Activated CD4-positive, alpha-beta T cell treated with anti-CD3 and anti-CD28 coated beads, Interleukin-2, amount 10 ng/mL, durations not matched to agents 7 days and 5 days (primary cell): ENCODE results near the gene MSX2. TPM values are rescaled to one million over a fixed set of nuclear protein-coding genes. Genes with fewer than 3 reads are reported as not detected.

Source experiments
- CTCF ChIA-PET: fragments of 350-600 bp; sonication (Branson Sonifier 250); formaldehyde crosslinking; loops from one replicate; lab custom pipeline; 2021; ENCODE audit warnings: antibody characterized with exemption; lab: Charles Lee
- POLR2A ChIA-PET: fragments of 350-600 bp; sonication (Branson Sonifier 250); formaldehyde crosslinking; loops from one replicate; lab custom pipeline; 2021; ENCODE audit warnings: antibody characterized with exemption; lab: Charles Lee
- DNase-seq: peaks from one replicate; pipeline ENCODE4 v3.0.0-alpha.2; 2020
- H3K27ac Mint-ChIP-seq: one replicate; pipeline ENCODE4 v1.8.0; 2021; ENCODE audit warnings: mild to moderate bottlenecking, moderate library complexity, mixed read lengths
- H3K27me3 Mint-ChIP-seq: one replicate; pipeline ENCODE4 v1.8.0; 2021; ENCODE audit warnings: mixed read lengths
- H3K36me3 Mint-ChIP-seq: one replicate; pipeline ENCODE4 v1.8.0; 2021; ENCODE audit warnings: low read depth, mixed read lengths
- H3K4me1 Mint-ChIP-seq: one replicate; pipeline ENCODE4 v1.8.0; 2021; ENCODE audit warnings: mixed read lengths
- H3K4me3 Mint-ChIP-seq: one replicate; pipeline ENCODE4 v1.8.0; 2021; ENCODE audit warnings: mild to moderate bottlenecking, moderate library complexity, mixed read lengths
- H3K9me3 Mint-ChIP-seq: one replicate; pipeline ENCODE4 v1.8.0; 2021; ENCODE audit warnings: mixed read lengths
- total RNA-seq, 2 experiments: library from RNA; stranded (reverse); gene quantifications; one replicate each; pipeline ENCODE4 v1.2.3, GENCODE V29; 2021

Gene MSX2
- under 1 TPM in 1 of 2 experiments, not detected in 1; 0.17 TPM for total RNA-seq

DNA sequence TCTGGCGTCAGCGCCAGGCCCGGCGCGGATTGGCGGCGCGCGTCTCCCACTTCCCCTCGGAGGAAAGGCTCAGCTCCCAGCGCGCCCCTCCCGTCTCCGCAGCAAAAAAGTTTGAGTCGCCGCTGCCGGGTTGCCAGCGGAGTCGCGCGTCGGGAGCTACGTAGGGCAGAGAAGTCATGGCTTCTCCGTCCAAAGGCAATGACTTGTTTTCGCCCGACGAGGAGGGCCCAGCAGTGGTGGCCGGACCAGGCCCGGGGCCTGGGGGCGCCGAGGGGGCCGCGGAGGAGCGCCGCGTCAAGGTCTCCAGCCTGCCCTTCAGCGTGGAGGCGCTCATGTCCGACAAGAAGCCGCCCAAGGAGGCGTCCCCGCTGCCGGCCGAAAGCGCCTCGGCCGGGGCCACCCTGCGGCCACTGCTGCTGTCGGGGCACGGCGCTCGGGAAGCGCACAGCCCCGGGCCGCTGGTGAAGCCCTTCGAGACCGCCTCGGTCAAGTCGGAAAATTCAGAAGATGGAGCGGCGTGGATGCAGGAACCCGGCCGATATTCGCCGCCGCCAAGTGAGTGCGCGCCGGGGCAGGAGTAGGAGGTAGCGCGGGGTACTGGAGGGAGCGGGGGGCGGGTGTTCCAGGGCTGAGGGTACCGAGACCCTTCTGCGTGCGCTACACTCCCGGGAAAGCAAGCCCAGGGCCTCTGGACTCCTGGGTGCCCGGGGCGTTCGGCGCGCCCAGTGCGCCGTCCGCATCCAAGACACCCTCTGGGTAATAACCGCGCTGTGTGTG, at the start of gene MSX2:
Gene MSX2, plus strand, starts transcription at position 99 of the 777 bp plus-strand sequence. Its CDS starts 78 bp downstream, at position 177.
- Mint-ChIP-seq H3K4me3 (peak within 1 kb of the TSS; percentile 66), H3K27me3 (peaks cover 89% of the 10 kb centered on the region), H3K36me3 (no peaks in the 10 kb centered on the region), H3K9me3 (peaks cover 6% of the 10 kb centered on the region), H3K27ac (peak within 1 kb of the TSS; percentile 60), H3K4me1 (peaks cover 8% of the 10 kb centered on the region)
- ChIA-PET CTCF (no interaction called here), POLR2A (interaction anchor here (0.7 kb wide), 1 partner anchor 11 kb away, joined by 3 read pairs; no protein-coding TSS in a partner anchor)
- DNase-seq, result peak; percentile 9

DNA sequence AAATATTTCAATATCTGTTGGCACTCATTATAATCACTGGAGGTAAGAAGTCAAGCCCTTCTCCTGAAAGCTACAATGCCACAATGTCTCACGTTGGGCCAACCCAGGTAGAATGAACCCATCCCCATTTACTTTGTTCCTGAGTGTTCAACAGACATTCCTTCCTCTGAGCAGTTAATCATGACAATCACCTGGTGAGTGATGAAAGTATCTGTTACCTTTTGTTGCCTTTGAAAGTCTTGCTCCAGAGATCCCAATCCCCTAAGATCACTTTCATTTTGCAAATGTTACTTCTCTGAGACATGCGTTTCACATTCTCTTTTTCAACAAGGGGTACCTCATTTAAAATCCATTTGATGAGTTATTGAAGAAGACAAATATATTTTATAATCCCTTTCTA, 49.3 kb upstream of the MSX2 start:
- Mint-ChIP-seq H3K4me1 (no peaks in the 10 kb centered on the region), H3K27ac (no peak overlapping the region), H3K4me3 (no peak overlapping the region), H3K27me3 (no peaks in the 10 kb centered on the region), H3K36me3 (no peaks in the 10 kb centered on the region), H3K9me3 (no peaks in the 10 kb centered on the region)
- CTCF ChIA-PET, result interaction anchor here (0.7 to 0.8 kb wide), 2 partner anchors 11 to 313 kb away, joined by 3 to 4 read pairs; no protein-coding TSS in a partner anchor
- POLR2A ChIA-PET, result no interaction called here
- no peak for DNase-seq

DNA sequence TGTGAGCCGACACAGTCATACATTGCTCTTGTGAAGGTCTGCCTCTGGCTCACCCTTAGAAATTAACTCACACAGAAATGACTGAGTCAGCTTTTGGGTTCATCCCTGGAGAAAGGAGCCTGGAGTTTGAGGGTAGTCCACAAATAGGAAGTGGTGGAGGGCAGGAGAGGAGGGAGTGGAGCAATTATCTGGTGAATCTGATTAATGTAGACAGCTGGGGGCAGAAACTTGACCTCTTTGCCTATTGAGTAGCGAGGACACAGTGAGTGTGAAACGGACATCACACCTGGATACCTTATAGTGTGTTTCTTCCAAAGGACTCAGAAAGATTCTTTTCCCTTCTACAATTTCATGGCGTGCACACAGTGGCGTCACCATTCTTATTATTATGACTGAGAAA, 48.5 kb upstream of the MSX2 start:
- H3K9me3 Mint-ChIP-seq, result no peaks in the 10 kb centered on the region
- H3K27ac Mint-ChIP-seq, result no peak overlapping the region
- H3K4me3 Mint-ChIP-seq, result no peak overlapping the region
- H3K27me3 Mint-ChIP-seq, result no peaks in the 10 kb centered on the region
- no peak for DNase-seq
- ChIA-PET CTCF (no interaction called here), POLR2A (no interaction called here)
- H3K4me1 Mint-ChIP-seq, result no peaks in the 10 kb centered on the region
- no peaks in the 10 kb centered on the region for H3K36me3 Mint-ChIP-seq

DNA sequence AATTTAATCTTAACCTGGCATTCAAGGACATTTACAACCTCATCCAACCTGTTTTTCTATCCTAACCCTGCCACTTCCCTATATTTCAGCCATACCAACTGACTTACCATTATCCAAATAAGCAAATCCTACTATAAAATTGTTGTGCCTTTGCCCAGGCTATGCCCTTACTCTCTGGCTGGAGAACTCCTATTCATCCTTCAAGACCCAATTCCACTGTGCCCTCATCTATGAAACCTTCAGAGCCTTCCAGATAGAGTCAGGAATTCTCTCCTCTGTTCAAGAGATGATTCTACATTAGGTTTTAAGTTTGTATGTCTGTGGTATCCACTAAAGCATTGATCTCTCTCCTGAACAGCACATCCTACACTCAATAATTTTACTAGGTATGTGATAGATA, 46.3 kb upstream of the MSX2 start:
- no peak overlapping the region for H3K4me3 Mint-ChIP-seq
- no peak overlapping the region for H3K27ac Mint-ChIP-seq
- DNase-seq, result no peak
- POLR2A ChIA-PET, result no interaction called here
- H3K36me3 Mint-ChIP-seq, result no peaks in the 10 kb centered on the region
- CTCF ChIA-PET, result no interaction called here
- no peaks in the 10 kb centered on the region for H3K9me3 Mint-ChIP-seq
- H3K27me3 Mint-ChIP-seq, result no peaks in the 10 kb centered on the region
- no peaks in the 10 kb centered on the region for H3K4me1 Mint-ChIP-seq

DNA sequence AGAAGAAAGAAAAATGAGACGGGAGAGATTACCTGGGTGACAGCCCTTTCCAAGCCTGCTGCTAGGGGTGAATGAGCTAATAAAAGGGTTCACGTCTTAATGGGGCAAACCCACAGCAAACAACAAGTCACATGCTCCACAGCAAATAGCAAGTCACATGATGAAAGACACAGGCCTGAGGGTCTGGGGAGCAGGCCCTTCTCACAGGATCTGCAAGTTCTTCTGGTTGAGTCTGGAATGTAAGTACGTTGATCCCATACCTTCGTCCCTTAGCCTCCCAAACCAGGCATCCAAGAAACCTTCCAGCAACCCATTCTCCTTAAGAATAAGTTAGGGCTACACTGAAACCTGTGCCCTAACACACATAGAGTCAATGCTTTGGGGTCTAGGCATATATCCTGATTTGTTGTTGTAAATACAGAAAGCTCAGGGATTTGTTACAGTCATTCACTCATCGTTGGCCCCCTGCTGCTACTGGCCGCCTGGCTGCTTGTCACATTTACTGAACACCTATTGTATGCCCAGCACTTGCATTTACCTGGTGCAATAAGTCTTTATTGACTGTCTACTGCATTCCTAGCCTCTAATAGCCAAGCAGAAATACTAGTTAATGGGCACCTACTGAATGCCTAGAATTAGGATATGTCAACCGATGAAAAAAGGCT, 43.3 kb upstream of the MSX2 start:
- no peak overlapping the region for H3K4me3 Mint-ChIP-seq
- H3K9me3 Mint-ChIP-seq, result no peaks in the 10 kb centered on the region
- POLR2A ChIA-PET, result no interaction called here
- no peaks in the 10 kb centered on the region for H3K4me1 Mint-ChIP-seq
- H3K27ac Mint-ChIP-seq, result no peak overlapping the region
- no peaks in the 10 kb centered on the region for H3K27me3 Mint-ChIP-seq
- H3K36me3 Mint-ChIP-seq, result no peaks in the 10 kb centered on the region
- DNase-seq, result no peak
- CTCF ChIA-PET, result no interaction called here

DNA sequence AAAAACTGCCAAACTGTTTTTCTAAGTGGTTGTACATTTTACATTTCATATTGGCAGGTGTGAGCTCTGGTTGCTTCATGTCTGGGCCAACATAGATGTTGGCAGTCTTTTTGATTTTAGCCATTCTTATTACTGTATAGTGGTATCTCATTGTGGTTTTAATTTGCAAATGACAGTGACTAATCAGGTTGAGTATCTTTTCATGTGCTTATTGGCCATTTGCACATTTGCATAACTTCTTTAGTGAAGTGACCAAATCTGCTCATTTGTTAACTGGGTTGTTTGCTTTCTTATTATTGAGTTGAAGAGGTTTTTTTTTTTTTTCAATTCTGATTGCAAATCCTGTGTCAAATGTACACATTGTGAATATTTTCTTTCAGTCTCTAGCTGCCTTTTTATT, 36.9 kb upstream of the MSX2 start:
- Mint-ChIP-seq H3K9me3 (no peaks in the 10 kb centered on the region), H3K4me1 (no peaks in the 10 kb centered on the region), H3K27ac (no peak overlapping the region), H3K27me3 (peaks cover 40% of the 10 kb centered on the region), H3K36me3 (no peaks in the 10 kb centered on the region), H3K4me3 (no peak overlapping the region)
- POLR2A ChIA-PET, result interaction anchor here (0.5 kb wide), 1 partner anchor 437 kb away, joined by 5 read pairs; no protein-coding TSS in a partner anchor
- DNase-seq, result no peak
- CTCF ChIA-PET, result no interaction called here

DNA sequence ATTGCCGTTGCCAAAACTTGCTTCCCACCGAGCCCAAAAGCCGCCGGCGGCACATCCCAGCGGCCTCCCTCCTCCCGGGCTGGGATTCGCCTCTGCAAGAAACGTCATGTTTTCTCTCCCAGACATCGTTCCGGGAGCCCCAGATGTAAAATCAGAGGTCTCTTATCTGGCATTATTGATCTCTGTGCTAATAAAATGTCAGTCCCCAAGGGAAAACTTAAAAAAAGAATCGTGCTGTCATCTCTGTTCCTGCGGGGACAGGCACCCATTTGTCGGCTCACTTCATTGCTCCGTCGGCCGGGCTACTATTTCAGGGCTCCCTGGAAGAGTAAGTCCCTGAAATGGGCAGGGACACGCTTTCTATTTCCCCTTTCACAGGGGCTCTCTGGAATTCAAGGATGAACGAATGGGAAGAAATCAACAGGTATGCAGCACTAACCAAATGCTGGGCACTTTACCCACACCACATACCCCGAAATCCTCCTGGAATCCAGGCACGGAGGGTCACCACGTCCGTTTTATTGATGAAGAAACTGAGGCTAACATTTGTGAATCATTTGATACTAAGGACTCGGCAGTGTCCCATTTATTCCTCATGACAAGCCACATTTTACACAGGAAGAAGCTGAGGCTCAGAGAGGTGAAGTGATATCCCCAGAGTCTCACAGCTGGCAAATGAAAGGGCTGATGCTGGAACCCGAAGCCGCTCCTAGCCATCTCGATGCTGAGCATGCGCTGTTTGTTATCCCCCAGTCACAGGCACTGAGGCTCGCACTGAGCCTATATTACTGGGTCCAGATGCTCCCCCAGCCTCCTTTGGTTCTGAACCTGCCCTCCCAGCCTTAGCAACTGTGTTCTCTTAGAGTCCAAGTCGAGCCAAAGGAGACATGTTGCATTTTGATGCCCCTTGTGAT, 35.7 kb upstream of the MSX2 start:
- Mint-ChIP-seq H3K9me3 (no peaks in the 10 kb centered on the region), H3K4me1 (no peaks in the 10 kb centered on the region)
- CTCF ChIA-PET, result no interaction called here

DNA sequence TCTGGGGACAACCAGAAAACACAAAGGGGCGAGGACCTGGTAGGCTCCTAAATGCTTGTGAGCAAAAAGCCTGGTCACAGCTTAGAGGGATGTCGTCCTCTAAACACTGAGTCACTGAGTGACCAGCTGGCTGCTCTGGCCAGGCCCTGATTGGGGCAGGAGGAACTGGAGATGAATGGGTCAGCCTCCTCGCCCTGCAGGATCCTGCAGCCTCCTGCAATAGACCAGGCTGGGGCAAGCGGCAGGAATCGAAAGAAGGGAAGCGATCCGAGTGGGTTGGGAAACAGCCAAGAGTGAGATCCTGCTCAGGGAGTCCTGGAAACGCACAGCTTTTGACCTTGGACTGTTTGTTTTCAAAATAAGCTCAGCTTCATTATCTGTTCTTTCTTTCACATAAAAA, 34.1 kb upstream of the MSX2 start:
- H3K27ac Mint-ChIP-seq, result no peak overlapping the region
- no peak overlapping the region for H3K4me3 Mint-ChIP-seq
- ChIA-PET CTCF (no interaction called here), POLR2A (no interaction called here)
- peaks cover 61% of the 10 kb centered on the region for H3K27me3 Mint-ChIP-seq
- no peaks in the 10 kb centered on the region for H3K9me3 Mint-ChIP-seq
- no peaks in the 10 kb centered on the region for H3K4me1 Mint-ChIP-seq
- DNase-seq, result no peak
- H3K36me3 Mint-ChIP-seq, result no peaks in the 10 kb centered on the region

More for the DNA sequence above, 35.7 kb upstream of the MSX2 start:
- POLR2A ChIA-PET, result no interaction called here
- Mint-ChIP-seq H3K27ac (no peak overlapping the region), H3K4me3 (no peak overlapping the region), H3K36me3 (no peaks in the 10 kb centered on the region), H3K27me3 (peaks cover 52% of the 10 kb centered on the region)
- DNase-seq, result no peak

DNA sequence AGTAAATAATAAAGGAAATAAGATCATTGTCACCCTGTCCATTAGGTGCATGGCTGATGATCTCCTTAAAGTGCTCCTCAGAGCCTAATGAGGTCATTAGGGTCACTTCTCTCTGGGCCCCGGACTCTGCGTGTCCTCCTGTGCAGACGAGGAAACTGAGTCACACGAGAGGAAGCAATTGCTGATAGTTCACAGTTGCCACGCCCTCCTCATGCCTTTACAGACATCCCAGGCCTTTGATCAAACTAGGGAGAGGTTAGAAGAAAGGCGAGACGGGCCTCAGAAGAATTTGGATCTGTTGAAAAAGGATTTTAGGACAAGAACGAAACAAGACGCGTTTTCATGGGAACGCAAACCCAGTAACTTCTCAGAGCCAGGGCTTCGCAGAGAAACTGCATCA, 32.0 kb upstream of the MSX2 start:
- Mint-ChIP-seq H3K27ac (no peak overlapping the region), H3K9me3 (no peaks in the 10 kb centered on the region), H3K27me3 (peaks cover 61% of the 10 kb centered on the region), H3K4me3 (no peak overlapping the region), H3K4me1 (no peaks in the 10 kb centered on the region), H3K36me3 (no peaks in the 10 kb centered on the region)
- no peak for DNase-seq
- ChIA-PET POLR2A (no interaction called here), CTCF (no interaction called here)

DNA sequence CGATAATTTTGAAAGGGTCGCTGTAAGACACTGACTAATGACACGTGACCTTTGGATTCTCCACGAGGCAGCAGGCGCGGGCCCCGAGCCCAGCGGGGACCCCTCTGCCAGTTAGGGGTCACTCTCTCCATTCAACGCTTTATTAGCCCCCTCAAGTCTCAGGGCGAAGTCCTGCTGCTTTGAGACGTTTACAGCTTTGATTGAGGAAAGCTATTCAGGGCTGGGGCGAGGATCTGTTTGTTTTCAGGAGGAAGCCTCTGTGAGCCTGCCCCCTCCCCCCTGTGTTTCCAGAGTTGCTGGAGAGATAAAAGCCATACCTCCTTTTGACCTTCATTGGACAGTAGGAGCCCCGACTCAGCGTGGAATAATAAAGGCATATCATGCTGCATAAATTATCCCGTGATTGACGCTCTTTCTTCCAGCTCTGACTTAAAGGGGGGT, 31.4 kb upstream of the MSX2 start:
- CTCF ChIA-PET, result no interaction called here
- no peaks in the 10 kb centered on the region for H3K9me3 Mint-ChIP-seq
- no peak overlapping the region for H3K4me3 Mint-ChIP-seq
- no peak overlapping the region for H3K27ac Mint-ChIP-seq
- H3K27me3 Mint-ChIP-seq, result peaks cover 56% of the 10 kb centered on the region
- H3K36me3 Mint-ChIP-seq, result no peaks in the 10 kb centered on the region
- no peaks in the 10 kb centered on the region for H3K4me1 Mint-ChIP-seq
- DNase-seq, result no peak
- POLR2A ChIA-PET, result no interaction called here

DNA sequence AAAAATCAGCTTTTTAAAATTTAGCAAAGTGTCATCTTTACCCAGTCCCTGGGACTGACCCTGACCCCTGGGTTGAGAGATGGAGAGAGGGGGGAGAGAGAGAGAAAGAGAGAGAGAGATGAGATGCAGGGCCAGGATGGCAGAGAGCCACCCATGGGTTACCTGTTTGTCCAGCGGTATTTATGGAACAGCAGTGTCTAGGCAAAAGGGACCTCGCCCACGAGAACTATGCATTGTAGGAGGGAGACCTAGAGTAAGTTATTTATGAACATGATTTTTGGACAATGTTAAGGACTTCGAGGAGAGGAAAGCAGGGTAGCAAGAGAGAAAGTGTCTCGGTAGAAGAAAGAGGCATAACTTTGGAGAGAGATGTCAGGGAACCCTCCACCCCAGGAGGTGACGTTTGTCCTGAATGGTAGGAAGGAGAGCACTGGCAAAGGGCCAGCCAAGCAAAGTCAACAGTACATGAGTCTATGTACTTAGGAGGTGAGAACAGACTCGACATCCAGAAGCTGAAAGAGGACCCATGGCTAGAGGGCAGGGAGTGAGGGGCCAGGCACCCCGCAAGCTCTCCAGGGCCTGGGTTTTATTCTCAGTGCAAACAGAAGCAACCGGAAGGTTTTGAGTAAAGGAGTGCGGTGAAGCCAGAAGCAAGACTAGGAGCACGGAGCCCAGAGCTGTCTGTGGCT, 30.5 kb upstream of the MSX2 start:
- H3K27ac Mint-ChIP-seq, result no peak overlapping the region
- peaks cover 47% of the 10 kb centered on the region for H3K27me3 Mint-ChIP-seq
- ChIA-PET POLR2A (no interaction called here), CTCF (no interaction called here)
- no peaks in the 10 kb centered on the region for H3K36me3 Mint-ChIP-seq
- no peaks in the 10 kb centered on the region for H3K4me1 Mint-ChIP-seq
- H3K4me3 Mint-ChIP-seq, result no peak overlapping the region
- H3K9me3 Mint-ChIP-seq, result no peaks in the 10 kb centered on the region
- DNase-seq, result no peak

DNA sequence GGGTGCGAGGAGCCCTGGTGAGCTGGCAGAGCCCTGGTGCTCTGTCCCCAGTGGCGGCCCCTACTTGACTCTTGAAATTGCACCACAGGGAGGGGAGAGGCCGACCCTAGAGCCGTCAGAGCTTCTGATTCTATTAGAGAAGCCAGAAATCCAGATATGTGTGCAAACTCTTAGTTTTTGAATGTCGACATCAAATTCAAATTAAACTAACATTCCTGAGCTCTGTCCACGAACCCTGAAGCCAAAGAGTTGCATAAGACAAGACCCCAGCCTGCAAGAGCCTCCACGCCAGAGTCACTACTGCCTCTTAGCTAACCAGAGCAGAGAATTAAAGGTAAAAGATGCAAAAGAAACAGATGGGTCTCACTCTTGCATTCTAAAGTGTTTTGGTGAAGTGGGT, 29.8 kb upstream of the MSX2 start:
- POLR2A ChIA-PET, result interaction anchor here (0.6 kb wide), 1 partner anchor 161 kb away, joined by 3 read pairs; no protein-coding TSS in a partner anchor
- H3K9me3 Mint-ChIP-seq, result no peaks in the 10 kb centered on the region
- no peak overlapping the region for H3K4me3 Mint-ChIP-seq

More for the DNA sequence above, 29.8 kb upstream of the MSX2 start:
- DNase-seq, result no peak
- Mint-ChIP-seq H3K27ac (no peak overlapping the region), H3K36me3 (no peaks in the 10 kb centered on the region), H3K4me1 (no peaks in the 10 kb centered on the region), H3K27me3 (peaks cover 42% of the 10 kb centered on the region)
- CTCF ChIA-PET, result interaction anchor here (0.7 kb wide), 1 partner anchor 9 kb away, joined by 3 read pairs; no protein-coding TSS in a partner anchor
